GM21529 (cell line): ENCODE measurements around the gene DLG1.

ENCODE experiments used
- ATAC-seq: cut with Tn5 transposase; IDR thresholded peaks from one replicate; pipeline ENCODE4 v1.9.1; 2021; ENCODE audit not compliant: unreplicated experiment

The DLG1 gene

GRCh38 chr3:197183582-197183981 lies 114.8 kb downstream of the DLG1 start:
- no peak for ATAC-seq

- no peak for ATAC-seq
Measured at GRCh38 chr3:197181741-197182140, 116.7 kb downstream of the DLG1 start.

- no peak for ATAC-seq
Measured at GRCh38 chr3:197178998-197179397, 119.4 kb downstream of the DLG1 start.

- no peak for ATAC-seq
Measured at GRCh38 chr3:197175503-197175902, 122.9 kb downstream of the DLG1 start.

GRCh38 chr3:197174927-197175326 lies 123.5 kb downstream of the DLG1 start:
- no peak for ATAC-seq

- ATAC-seq = no peak
Measured at GRCh38 chr3:197173620-197174019, 124.8 kb downstream of the DLG1 start.

- ATAC-seq = no peak
Measured at GRCh38 chr3:197171481-197172067, 126.8 kb downstream of the DLG1 start.

- no peak for ATAC-seq
Measured at GRCh38 chr3:197169028-197169427, 129.4 kb downstream of the DLG1 start.

GRCh38 chr3:197168606-197169005 lies 129.8 kb downstream of the DLG1 start:
- ATAC-seq = no peak

- ATAC-seq = no peak
Measured at GRCh38 chr3:197168063-197168462, 130.3 kb downstream of the DLG1 start.

- ATAC-seq = no peak
Measured at GRCh38 chr3:197167549-197167948, 130.9 kb downstream of the DLG1 start.

GRCh38 chr3:197165890-197166289 lies 132.5 kb downstream of the DLG1 start:
- no peak for ATAC-seq

- ATAC-seq = no peak
Measured at GRCh38 chr3:197155046-197155445, 143.4 kb downstream of the DLG1 start.

GRCh38 chr3:197151580-197151979 lies 146.8 kb downstream of the DLG1 start:
- no peak for ATAC-seq

- ATAC-seq = no peak
Measured at GRCh38 chr3:197149528-197149927, 148.9 kb downstream of the DLG1 start.

- ATAC-seq = no peak
Measured at GRCh38 chr3:197144188-197144587, 154.2 kb downstream of the DLG1 start.

- ATAC-seq = no peak
Measured at GRCh38 chr3:197139586-197139985, 158.8 kb downstream of the DLG1 start.

GRCh38 chr3:197137751-197138150 lies 160.7 kb downstream of the DLG1 start:
- no peak for ATAC-seq

- no peak for ATAC-seq
Measured at GRCh38 chr3:197136744-197137143, 161.7 kb downstream of the DLG1 start.

- ATAC-seq = no peak
Measured at GRCh38 chr3:197135212-197135611, 163.2 kb downstream of the DLG1 start.

GRCh38 chr3:197132916-197133530 lies 165.4 kb downstream of the DLG1 start:
- ATAC-seq = no peak

- ATAC-seq = no peak
Measured at GRCh38 chr3:197125636-197126035, 172.8 kb downstream of the DLG1 start.

GRCh38 chr3:197124713-197125112 lies 173.7 kb downstream of the DLG1 start:
- no peak for ATAC-seq
